BLaER1 (cell line): ENCODE measurements around the gene CPED1.
"Not testable (repeated sequence)": the region's sequence is repeated elsewhere in the genome, so short reads cannot be mapped to it uniquely, and the experiment has no call there.

ENCODE experiments used
- H3K27ac ChIP-seq: shearing (Covaris generic); formaldehyde crosslinking; 2 replicates; pipeline ENCODE4 v1.8.1; 2022
- H3K27me3 ChIP-seq: shearing (Covaris generic); formaldehyde crosslinking; 2 replicates; pipeline ENCODE4 v1.8.1; 2022
- H3K36me3 ChIP-seq: shearing (Covaris generic); formaldehyde crosslinking; 2 replicates; pipeline ENCODE4 v1.8.1; 2022
- H3K4me1 ChIP-seq: shearing (Covaris generic); formaldehyde crosslinking; 2 replicates; pipeline ENCODE4 v1.8.1; 2022
- H3K4me2 ChIP-seq: shearing (Covaris generic); formaldehyde crosslinking; 2 replicates; pipeline ENCODE4 v1.8.1; 2022
- H3K4me3 ChIP-seq: shearing (Covaris generic); formaldehyde crosslinking; 2 replicates; pipeline ENCODE4 v1.8.1; 2022
- H3K9ac ChIP-seq: shearing (Covaris generic); formaldehyde crosslinking; 2 replicates; pipeline ENCODE4 v1.8.1; 2022
- H3K9me3 ChIP-seq: shearing (Covaris generic); formaldehyde crosslinking; 2 replicates; pipeline ENCODE4 v1.8.1; 2022
- H4K20me1 ChIP-seq: shearing (Covaris generic); formaldehyde crosslinking; 2 replicates; pipeline ENCODE4 v1.8.1; 2022
- Cebpa-rat ChIP-seq: shearing (Covaris generic); IDR thresholded peaks from 2 replicates; pipeline ENCODE4 v1.8.1; 2022

CPED1 gene

DNA sequence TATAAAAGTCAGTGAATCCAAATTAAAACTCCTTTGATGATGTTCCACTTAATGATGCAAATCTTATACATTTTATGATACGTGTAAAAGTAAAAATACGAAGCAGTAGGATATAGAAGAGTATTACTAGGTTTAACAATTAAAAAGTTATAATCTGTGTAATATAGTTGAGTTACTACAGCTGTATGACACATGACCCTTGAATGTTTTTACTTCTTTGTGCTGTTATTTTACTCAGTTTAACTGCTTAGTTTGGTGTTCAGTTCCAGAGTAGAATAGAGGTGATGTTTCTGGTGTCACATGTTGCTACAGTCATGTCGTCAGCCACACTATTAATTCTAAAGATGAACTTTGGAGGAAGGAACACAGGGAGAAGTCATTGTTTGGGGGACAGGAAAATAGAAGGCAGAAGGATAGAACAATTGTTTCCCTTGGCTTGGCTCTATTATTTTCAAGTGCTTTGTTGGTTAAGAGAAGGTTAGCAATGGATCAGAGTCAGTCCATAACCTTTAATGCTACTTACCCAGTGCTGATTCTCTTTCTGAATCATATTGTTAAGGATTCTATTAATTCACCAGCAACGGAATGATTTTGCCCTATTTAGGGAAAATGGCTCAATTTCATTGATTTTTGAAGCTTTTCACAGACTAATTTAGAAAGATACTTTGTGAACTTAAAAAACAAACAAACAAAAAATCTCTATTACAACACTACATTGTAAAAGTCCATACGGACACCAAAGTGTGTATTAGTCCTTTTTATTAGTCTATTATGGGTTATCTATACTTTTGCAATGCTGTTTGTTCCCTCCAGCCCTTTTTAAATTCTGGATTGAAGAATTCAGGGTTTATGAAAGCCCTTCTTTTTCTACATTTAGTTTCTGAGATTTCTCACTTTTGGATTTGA, 73.4 kb downstream of the CPED1 start:
- Histone ChIP-seq H3K9ac (no peak overlapping the region), H4K20me1 (no peaks in the 10 kb centered on the region), H3K36me3 (no peaks in the 10 kb centered on the region), H3K4me3 (no peak overlapping the region), H3K27me3 (no peaks in the 10 kb centered on the region), H3K4me2 (no peak overlapping the region), H3K9me3 (0 out of 2 replicates have a peak, but pooled peaks cover 3% of the 10 kb centered on the region), H3K27ac (no peak overlapping the region), H3K4me1 (no peaks in the 10 kb centered on the region)
- no peak for TF ChIP-seq Cebpa-rat

DNA sequence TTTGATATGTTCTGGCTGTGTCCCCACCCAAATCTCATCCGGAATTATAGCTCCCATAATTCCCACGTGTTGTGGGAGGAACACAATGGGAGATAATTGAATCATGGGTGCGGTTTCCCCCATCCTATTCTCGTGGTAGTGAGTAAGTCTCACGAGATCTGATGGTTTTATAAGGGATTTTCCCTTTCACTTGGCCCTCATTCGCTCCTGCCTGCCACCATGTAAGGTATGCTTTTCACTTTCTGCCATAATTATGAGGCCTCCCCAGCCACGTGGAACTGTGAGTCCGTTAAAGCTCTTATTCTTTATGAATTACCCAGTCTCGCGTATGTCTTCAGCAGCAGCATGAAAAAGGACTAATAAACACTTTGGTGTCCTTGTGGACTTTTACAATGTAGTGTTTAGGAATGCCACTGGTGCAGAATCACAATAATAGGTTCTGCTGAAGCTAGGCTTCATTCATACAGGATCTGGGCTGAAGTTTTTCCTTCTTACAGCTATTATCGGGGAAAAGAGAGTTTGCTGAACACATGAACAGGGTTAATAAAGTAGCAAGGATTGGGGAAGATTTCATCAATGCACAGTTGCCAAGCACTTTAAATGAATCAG, 74.3 kb downstream of the CPED1 start:
- H3K27me3 ChIP-seq = no peaks in the 10 kb centered on the region
- H3K9me3 ChIP-seq = 0 out of 2 replicates have a peak, but pooled peaks cover 3% of the 10 kb centered on the region
- H3K36me3 ChIP-seq = no peaks in the 10 kb centered on the region
- H4K20me1 ChIP-seq = no peaks in the 10 kb centered on the region
- no peak overlapping the region for H3K4me2 ChIP-seq
- no peak overlapping the region for H3K27ac ChIP-seq
- no peaks in the 10 kb centered on the region for H3K4me1 ChIP-seq
- H3K9ac ChIP-seq = no peak overlapping the region
- no peak for TF ChIP-seq Cebpa-rat
- no peak overlapping the region for H3K4me3 ChIP-seq

DNA sequence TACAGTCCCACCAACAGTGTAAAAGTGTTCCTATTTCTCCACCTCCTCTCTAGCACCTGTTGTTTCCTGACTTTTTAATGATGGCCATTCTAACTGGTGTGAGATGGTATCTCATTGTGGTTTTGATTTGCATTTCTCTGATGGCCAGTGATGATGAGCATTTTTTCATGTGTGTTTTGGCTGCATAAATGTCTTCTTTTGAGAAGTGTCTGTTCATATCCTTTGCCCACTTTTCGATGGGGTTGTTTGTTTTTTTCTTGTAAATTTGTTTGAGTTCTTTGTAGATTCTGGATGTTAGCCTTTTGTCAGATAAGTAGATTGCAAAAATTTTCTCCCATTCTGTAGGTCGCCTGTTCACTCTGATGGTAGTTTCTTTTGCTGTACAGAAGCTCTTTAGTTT, 79.2 kb downstream of the CPED1 start:
- not testable (repeated sequence) for H4K20me1 ChIP-seq, H3K4me1 ChIP-seq, H3K27me3 ChIP-seq, H3K9ac ChIP-seq, H3K4me3 ChIP-seq, H3K36me3 ChIP-seq, H3K9me3 ChIP-seq, H3K27ac ChIP-seq, H3K4me2 ChIP-seq

DNA sequence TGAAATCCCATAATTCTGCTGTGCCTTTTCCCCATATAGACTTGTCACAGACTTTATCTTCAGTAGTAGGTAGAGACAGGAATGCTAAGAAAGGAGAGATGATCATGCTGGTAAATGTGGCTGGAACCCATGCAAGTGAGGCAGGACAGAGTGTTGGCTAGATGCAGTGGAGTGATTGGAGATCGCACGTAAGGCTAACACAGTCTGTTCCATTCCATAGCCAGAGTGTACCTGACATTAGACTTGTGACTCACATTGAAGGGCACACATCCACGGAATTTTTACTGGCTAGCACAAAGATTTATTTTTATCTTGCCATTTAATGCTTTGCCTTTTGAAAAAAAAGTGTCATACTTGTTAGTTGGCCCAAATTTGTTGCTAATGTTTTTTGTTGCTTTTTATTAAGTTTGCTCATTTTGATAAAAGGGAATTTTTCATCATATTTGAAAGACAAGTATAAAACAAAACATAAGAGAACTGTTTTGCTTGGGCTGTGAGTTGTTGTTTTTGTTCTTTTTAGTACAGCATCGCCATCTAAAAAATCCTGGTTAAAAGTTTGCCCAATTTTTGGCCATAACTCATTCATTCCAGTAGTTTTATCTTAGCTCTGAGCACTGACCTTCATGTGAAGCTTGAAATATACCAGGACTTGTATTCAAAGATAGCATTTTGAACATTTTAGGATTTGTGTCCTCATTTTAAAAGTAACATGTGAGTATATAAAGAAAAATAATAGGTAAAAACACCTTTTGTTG, 81.0 kb downstream of the CPED1 start:
- Histone ChIP-seq H3K27me3 (no peaks in the 10 kb centered on the region), H3K4me1 (no peaks in the 10 kb centered on the region), H3K4me3 (no peak overlapping the region), H3K36me3 (no peaks in the 10 kb centered on the region), H3K9me3 (no peaks in the 10 kb centered on the region), H3K4me2 (no peak overlapping the region), H4K20me1 (no peaks in the 10 kb centered on the region), H3K27ac (no peak overlapping the region), H3K9ac (no peak overlapping the region)
- TF ChIP-seq Cebpa-rat = no peak

- Histone ChIP-seq H4K20me1 (no peaks in the 10 kb centered on the region), H3K4me1 (no peaks in the 10 kb centered on the region), H3K4me3 (no peak overlapping the region), H3K36me3 (no peaks in the 10 kb centered on the region), H3K27me3 (no peaks in the 10 kb centered on the region), H3K9ac (no peak overlapping the region), H3K27ac (no peak overlapping the region), H3K9me3 (no peaks in the 10 kb centered on the region), H3K4me2 (no peak overlapping the region)
- no peak for TF ChIP-seq Cebpa-rat
Observed at GRCh38 chr7:121071132-121071531, 82.6 kb downstream of the CPED1 start.

DNA sequence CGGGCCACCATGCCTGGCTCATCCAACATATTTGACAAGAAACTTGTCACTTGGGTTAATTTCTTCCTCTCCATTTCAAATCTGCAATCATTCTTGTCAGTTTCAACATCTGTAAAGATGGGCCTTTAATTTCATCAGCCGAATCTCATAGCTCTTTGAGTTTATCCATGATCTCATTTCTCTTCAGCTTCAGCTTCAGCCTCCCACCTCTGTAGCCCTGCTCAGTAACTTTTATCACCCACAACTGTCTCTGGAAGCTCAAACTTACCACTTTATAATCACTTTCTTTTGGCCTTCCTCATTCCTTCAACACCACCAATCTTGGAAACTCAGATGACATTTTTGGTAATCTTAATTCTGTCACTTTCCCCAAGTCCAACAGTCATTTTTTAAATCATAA, 83.2 kb downstream of the CPED1 start:
- H3K4me3 ChIP-seq = no peak overlapping the region
- H3K4me1 ChIP-seq = no peaks in the 10 kb centered on the region
- H3K9ac ChIP-seq = no peak overlapping the region
- no peak overlapping the region for H3K4me2 ChIP-seq
- no peaks in the 10 kb centered on the region for H3K36me3 ChIP-seq
- H3K9me3 ChIP-seq = no peaks in the 10 kb centered on the region
- no peaks in the 10 kb centered on the region for H3K27me3 ChIP-seq
- H3K27ac ChIP-seq = no peak overlapping the region
- H4K20me1 ChIP-seq = no peaks in the 10 kb centered on the region
- no peak for TF ChIP-seq Cebpa-rat

DNA sequence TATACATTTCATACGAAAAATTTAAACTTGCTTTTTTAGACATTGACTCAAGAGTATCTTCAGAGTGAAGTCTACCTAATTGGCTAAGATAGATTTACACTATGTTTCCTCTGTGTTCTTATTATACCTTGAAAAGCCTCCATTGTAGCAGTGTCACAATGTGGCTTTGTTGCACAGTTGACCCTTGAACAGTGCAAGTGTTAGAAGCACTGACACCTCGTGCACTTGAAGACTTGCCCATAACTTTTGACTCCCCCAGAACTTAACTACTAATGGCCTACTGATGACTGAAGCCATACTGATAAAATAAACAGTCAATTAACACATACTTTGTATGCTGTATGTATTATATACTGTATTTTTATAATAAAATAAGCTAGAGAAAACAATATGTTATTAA, 84.3 kb downstream of the CPED1 start:
- H3K4me1 ChIP-seq = no peaks in the 10 kb centered on the region
- no peaks in the 10 kb centered on the region for H4K20me1 ChIP-seq
- H3K9me3 ChIP-seq = no peaks in the 10 kb centered on the region
- no peaks in the 10 kb centered on the region for H3K36me3 ChIP-seq
- no peak overlapping the region for H3K4me3 ChIP-seq
- H3K4me2 ChIP-seq = no peak overlapping the region
- H3K27ac ChIP-seq = no peak overlapping the region
- no peaks in the 10 kb centered on the region for H3K27me3 ChIP-seq
- TF ChIP-seq Cebpa-rat = no peak
- H3K9ac ChIP-seq = no peak overlapping the region

DNA sequence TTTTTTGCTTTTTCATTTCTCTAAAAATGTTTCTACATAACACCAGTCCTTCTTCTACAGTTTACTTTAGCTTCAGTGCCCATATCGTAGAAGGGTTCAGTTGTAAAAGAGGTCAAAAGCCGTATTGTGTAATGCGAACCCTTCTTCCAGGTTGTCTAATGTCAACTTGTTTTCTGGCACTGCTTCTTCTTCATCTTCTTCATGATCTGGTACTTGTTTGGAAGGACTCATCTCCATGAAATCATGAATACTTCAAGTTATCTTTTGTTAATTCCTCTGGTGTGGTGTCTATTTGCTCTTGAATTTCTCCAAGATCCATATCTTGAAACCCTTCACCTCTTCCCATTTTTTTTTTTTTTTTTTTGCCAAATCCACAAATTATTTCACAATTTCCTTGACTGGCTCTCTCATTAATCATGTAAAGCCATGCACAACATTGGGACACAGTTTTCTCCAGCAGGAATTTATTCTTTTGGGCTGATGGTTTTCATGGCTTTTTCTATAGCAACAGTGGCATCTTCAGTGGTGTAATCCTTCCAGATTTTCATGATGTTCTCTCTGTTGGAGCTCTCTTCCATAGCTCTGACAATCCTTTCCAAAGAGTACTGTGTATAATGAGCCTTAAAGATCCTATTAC, 85.1 kb downstream of the CPED1 start:
- H3K36me3 ChIP-seq = no peaks in the 10 kb centered on the region
- no peak overlapping the region for H3K4me3 ChIP-seq
- H3K4me1 ChIP-seq = no peaks in the 10 kb centered on the region
- H3K27ac ChIP-seq = no peak overlapping the region
- H3K9ac ChIP-seq = no peak overlapping the region
- no peaks in the 10 kb centered on the region for H3K9me3 ChIP-seq
- TF ChIP-seq Cebpa-rat = no peak
- H3K4me2 ChIP-seq = no peak overlapping the region
- H3K27me3 ChIP-seq = no peaks in the 10 kb centered on the region
- no peaks in the 10 kb centered on the region for H4K20me1 ChIP-seq

- not testable (repeated sequence) for H3K27ac ChIP-seq, H3K36me3 ChIP-seq, H3K9me3 ChIP-seq, H3K4me3 ChIP-seq, H3K4me1 ChIP-seq, H3K9ac ChIP-seq, H4K20me1 ChIP-seq, H3K4me2 ChIP-seq, H3K27me3 ChIP-seq
Observed at GRCh38 chr7:121075424-121075841, 86.9 kb downstream of the CPED1 start.

DNA sequence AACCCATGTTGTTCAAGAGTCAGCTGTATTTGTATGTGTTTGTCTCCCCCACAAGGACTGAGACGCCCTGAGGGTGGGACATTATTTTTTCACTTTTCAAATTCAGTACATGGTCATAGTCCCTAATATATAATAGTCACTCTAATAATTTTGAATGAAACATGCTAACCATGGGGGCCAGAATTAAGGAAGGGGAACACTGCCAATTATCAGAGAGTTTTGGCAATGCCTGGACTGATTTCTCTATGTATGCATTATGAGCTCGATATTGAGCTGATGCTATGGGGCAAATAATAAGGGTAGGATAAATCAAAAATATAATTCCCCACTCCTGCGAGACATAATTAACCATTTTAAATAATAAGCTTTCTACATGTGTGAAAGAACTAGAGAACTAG, 87.4 kb downstream of the CPED1 start:
- Histone ChIP-seq H4K20me1 (no peaks in the 10 kb centered on the region), H3K4me2 (no peak overlapping the region), H3K9me3 (no peaks in the 10 kb centered on the region), H3K36me3 (no peaks in the 10 kb centered on the region), H3K27ac (no peak overlapping the region), H3K27me3 (no peaks in the 10 kb centered on the region), H3K9ac (no peak overlapping the region), H3K4me3 (no peak overlapping the region), H3K4me1 (no peaks in the 10 kb centered on the region)
- no peak for TF ChIP-seq Cebpa-rat
